ENCODE results near the gene TUBA4B.

DNA sequence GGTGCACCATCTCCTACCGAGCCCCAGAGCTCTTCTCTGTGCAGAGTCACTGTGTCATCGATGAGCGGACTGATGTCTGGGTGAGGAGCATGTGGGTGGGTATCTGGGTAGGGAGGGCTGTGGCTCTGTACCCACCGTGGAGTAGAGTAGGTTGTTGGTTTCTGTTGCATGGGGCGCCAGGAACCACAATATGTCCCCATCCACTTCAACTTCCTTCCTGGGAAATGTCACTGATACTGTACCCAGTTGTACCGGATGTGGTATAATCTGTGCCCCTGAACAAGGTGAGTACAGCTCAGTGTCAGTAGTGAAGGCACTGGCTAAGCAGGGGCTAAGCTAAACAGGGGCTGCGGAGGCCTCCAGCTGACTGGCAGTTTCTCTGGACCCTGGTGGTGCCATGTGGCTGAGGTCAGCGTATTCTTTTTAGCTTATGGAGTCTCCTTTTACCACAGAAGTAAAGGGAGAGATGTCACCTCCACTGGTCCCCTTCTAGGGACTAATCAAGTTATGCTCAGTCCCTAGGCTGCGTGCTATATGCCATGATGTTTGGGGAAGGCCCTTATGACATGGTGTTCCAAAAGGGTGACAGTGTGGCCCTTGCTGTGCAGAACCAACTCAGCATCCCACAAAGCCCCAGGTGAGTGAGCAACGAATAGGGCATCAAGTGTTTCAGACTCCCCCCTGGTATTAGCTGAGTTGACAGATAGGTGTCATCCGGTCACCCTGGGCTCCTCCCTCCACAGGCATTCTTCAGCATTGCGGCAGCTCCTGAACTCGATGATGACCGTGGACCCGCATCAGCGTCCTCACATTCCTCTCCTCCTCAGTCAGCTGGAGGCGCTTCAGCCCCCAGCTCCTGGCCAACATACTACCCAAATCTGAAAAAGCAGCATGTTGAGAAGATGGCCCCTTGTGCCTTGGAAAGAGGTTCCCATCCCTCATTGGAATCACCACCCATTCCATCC lies 5.1 kb upstream of the TUBA4B start:
- TF ChIP-seq, protein P1, sequence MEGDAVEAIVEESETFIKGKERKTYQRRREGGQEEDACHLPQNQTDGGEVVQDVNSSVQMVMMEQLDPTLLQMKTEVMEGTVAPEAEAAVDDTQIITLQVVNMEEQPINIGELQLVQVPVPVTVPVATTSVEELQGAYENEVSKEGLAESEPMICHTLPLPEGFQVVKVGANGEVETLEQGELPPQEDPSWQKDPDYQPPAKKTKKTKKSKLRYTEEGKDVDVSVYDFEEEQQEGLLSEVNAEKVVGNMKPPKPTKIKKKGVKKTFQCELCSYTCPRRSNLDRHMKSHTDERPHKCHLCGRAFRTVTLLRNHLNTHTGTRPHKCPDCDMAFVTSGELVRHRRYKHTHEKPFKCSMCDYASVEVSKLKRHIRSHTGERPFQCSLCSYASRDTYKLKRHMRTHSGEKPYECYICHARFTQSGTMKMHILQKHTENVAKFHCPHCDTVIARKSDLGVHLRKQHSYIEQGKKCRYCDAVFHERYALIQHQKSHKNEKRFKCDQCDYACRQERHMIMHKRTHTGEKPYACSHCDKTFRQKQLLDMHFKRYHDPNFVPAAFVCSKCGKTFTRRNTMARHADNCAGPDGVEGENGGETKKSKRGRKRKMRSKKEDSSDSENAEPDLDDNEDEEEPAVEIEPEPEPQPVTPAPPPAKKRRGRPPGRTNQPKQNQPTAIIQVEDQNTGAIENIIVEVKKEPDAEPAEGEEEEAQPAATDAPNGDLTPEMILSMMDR (IDR thresholded peaks at IDR 0.05) = no peak
- no peak for TF ChIP-seq EP300 (IDR thresholded peaks at IDR 0.05)
- no peak for TF ChIP-seq POLR2AphosphoS5 (IDR thresholded peaks at IDR 0.05)
- TF ChIP-seq POLR2A (IDR thresholded peaks at IDR 0.05) = no peak
